H1 (cell line): Measurements from ENCODE around the gene RHOBTB1. TPM values are rescaled to one million over a fixed set of nuclear protein-coding genes. Genes with fewer than 3 reads are reported as not detected.

Source experiments
- CTCF ChIA-PET: fragments of 300-600 bp; sonication (Branson Sonifier 250); formaldehyde crosslinking; loops from one replicate; lab custom pipeline; 2021; ENCODE audit not compliant: partially characterized antibody; lab: Charles Lee
- POLR2A ChIA-PET: fragments of 300-600 bp; sonication (Branson Sonifier 250); formaldehyde crosslinking; loops from one replicate; lab custom pipeline; 2021; ENCODE audit warnings: inconsistent platforms; ENCODE audit not compliant: partially characterized antibody; lab: Charles Lee
- DNase-seq, 2 experiments: peaks; one replicate each; pipeline versions ENCODE4 v3.0.0 to v3.0.0-alpha.2; 2010 to 2022; ENCODE audit warnings: low spot score in 2 of 2, low read depth in 1 of 2, mixed read lengths in 1 of 2
- FAIRE-seq: peaks from 2 replicates; lab custom pipeline; 2011; peaks lifted over from hg19 to GRCh38; lab: Jason Lieb, UNC
- H2AFZ ChIP-seq: 2 replicates; pipeline ENCODE4 v1.8.1; 2012; ENCODE audit warnings: low read length, inconsistent platforms
- H2AK5ac ChIP-seq: 2 replicates; pipeline ENCODE4 v1.6.1; 2013; ENCODE audit warnings: low read depth, low read length
- H2BK120ac ChIP-seq: replicated peaks from 2 replicates; pipeline ENCODE3; 2013; ENCODE audit warnings: low read depth, low read length, inconsistent platforms
- H2BK12ac ChIP-seq: 2 replicates; pipeline ENCODE4 v1.6.1; 2013; ENCODE audit warnings: low read depth, low read length
- H2BK15ac ChIP-seq: 2 replicates; pipeline ENCODE4 v1.6.1; 2013; ENCODE audit warnings: low read length
- H2BK20ac ChIP-seq: 2 replicates; pipeline ENCODE4 v1.6.1; 2013; ENCODE audit warnings: low read length
- H2BK5ac ChIP-seq: 2 replicates; pipeline ENCODE4 v1.6.1; 2013; ENCODE audit warnings: low read depth, low read length
- H3K14ac ChIP-seq: 2 replicates; pipeline ENCODE4 v1.6.1; 2013; ENCODE audit warnings: inconsistent platforms; ENCODE audit not compliant: insufficient read length
- H3K18ac ChIP-seq: 2 replicates; pipeline ENCODE4 v1.6.1; 2013; ENCODE audit warnings: low read length; ENCODE audit errors: extremely low read depth
- H3K23ac ChIP-seq: 2 replicates; pipeline ENCODE4 v1.6.1; 2013; ENCODE audit warnings: inconsistent platforms; ENCODE audit not compliant: insufficient read length
- H3K23me2 ChIP-seq: 2 replicates; pipeline ENCODE4 v1.6.1; 2013; ENCODE audit warnings: low read depth, low read length
- H3K27ac ChIP-seq: 2 replicates; pipeline ENCODE4 v1.6.1; 2011; ENCODE audit warnings: low read depth, low read length, inconsistent platforms
- H3K27me3 ChIP-seq, 4 experiments: replicated peaks in 1 of 4; 1 replicate in 1 of 4; 2 replicates in 3 of 4; pipeline versions ENCODE4 v1.6.1 to v1.8.1; 2011 to 2013; ENCODE audit warnings: low read length in 3 of 4, mild to moderate bottlenecking in 3 of 4, inconsistent platforms in 2 of 4, mixed read lengths in 2 of 4, moderate library complexity in 1 of 4; ENCODE audit not compliant: control insufficient read depth in 3 of 4, insufficient read depth in 3 of 4; ENCODE audit errors: extremely low read depth in 1 of 4
- H3K36me3 ChIP-seq, 4 experiments: 2 replicates each; pipeline versions ENCODE4 v1.6.1 to v1.8.1; 2011 to 2013; ENCODE audit warnings: mild to moderate bottlenecking in 4 of 4, low read length in 3 of 4, moderate library complexity in 2 of 4, control low read depth in 1 of 4, inconsistent platforms in 1 of 4; ENCODE audit not compliant: insufficient read depth in 4 of 4, control insufficient read depth in 2 of 4
- H3K4ac ChIP-seq: replicated peaks from 2 replicates; pipeline ENCODE3; 2013; ENCODE audit warnings: low read length, low read depth, mixed read lengths, inconsistent platforms; ENCODE audit not compliant: insufficient read length
- H3K4me1 ChIP-seq, 4 experiments: replicated peaks in 1 of 4; 1 replicate in 1 of 4; 2 replicates in 3 of 4; pipeline versions ENCODE4 v1.6.1 to v1.8.1; 2011 to 2013; ENCODE audit warnings: low read length in 3 of 4, inconsistent platforms in 2 of 4, mixed read lengths in 1 of 4; ENCODE audit not compliant: insufficient read depth in 4 of 4, control insufficient read depth in 3 of 4
- H3K4me2 ChIP-seq, 2 experiments: 2 replicates each; pipeline versions ENCODE4 v1.6.1 to v1.8.1; 2011 to 2013; ENCODE audit warnings: low read depth in 2 of 2, low read length in 2 of 2, control low read depth in 1 of 2, inconsistent platforms in 1 of 2, mild to moderate bottlenecking in 1 of 2; ENCODE audit not compliant: insufficient read depth in 1 of 2
- H3K4me3 ChIP-seq, 4 experiments: fragments of 200-600, 300-600 bp in 1 of 4; sonication (generic), shearing (Covaris generic), sonication (Bioruptor Twin) in 1 of 4; 2 replicates each; pipeline versions ENCODE4 v1.5.1 to v1.8.1; 2011 to 2016; ENCODE audit warnings: low read length in 4 of 4, low read depth in 3 of 4, control low read depth in 2 of 4, inconsistent platforms in 2 of 4, mild to moderate bottlenecking in 2 of 4, mixed read lengths in 1 of 4, moderate library complexity in 1 of 4; ENCODE audit not compliant: insufficient read depth in 2 of 4; ENCODE audit errors: extremely low read depth in 1 of 4
- H3K56ac ChIP-seq: replicated peaks from 2 replicates; pipeline ENCODE3; 2013; ENCODE audit warnings: low read depth, mild to moderate bottlenecking, mixed read lengths, low read length, inconsistent platforms; ENCODE audit not compliant: insufficient read length
- H3K79me1 ChIP-seq: 2 replicates; pipeline ENCODE4 v1.6.1; 2013; ENCODE audit warnings: low read depth, low read length, control low read depth
- H3K79me2 ChIP-seq, 2 experiments: 2 replicates each; pipeline versions ENCODE4 v1.6.1 to v1.8.1; 2012 to 2013; ENCODE audit warnings: low read length in 2 of 2, mild to moderate bottlenecking in 2 of 2, inconsistent platforms in 1 of 2; ENCODE audit not compliant: insufficient read depth in 2 of 2, control insufficient read depth in 1 of 2
- H3K9ac ChIP-seq, 4 experiments: replicated peaks in 1 of 4; 1 replicate in 1 of 4; 2 replicates in 3 of 4; pipeline versions ENCODE4 v1.6.1 to v1.8.1; 2011 to 2013; ENCODE audit warnings: low read depth in 3 of 4, low read length in 3 of 4, control low read depth in 2 of 4, mild to moderate bottlenecking in 2 of 4, moderate library complexity in 2 of 4, inconsistent platforms in 1 of 4; ENCODE audit errors: extremely low read depth in 1 of 4
- H3K9me3 ChIP-seq, 2 experiments: 2 replicates each; pipeline versions ENCODE4 v1.6.1 to v1.8.1; 2012 to 2013; ENCODE audit warnings: mild to moderate bottlenecking in 2 of 2, moderate library complexity in 2 of 2, control low read depth in 1 of 2, inconsistent platforms in 1 of 2, low read depth in 1 of 2, low read length in 1 of 2, mixed read lengths in 1 of 2; ENCODE audit not compliant: insufficient read depth in 2 of 2
- H4K20me1 ChIP-seq, 2 experiments: replicated peaks in 1 of 2; 2 replicates each; pipeline versions ENCODE3 to v1.8.1; 2011 to 2013; ENCODE audit warnings: inconsistent platforms in 2 of 2, low read length in 2 of 2, mild to moderate bottlenecking in 1 of 2; ENCODE audit not compliant: insufficient read depth in 2 of 2, control insufficient read depth in 1 of 2
- H4K5ac ChIP-seq: 2 replicates; pipeline ENCODE4 v1.6.1; 2013; ENCODE audit warnings: low read length, low read depth, mixed read lengths, inconsistent platforms; ENCODE audit not compliant: insufficient read length
- H4K8ac ChIP-seq: 2 replicates; pipeline ENCODE4 v1.8.0; 2013; ENCODE audit warnings: mild to moderate bottlenecking, moderate library complexity, low read length, inconsistent platforms; ENCODE audit not compliant: insufficient read depth; ENCODE audit errors: extremely low read depth
- H4K91ac ChIP-seq: replicated peaks from 2 replicates; pipeline ENCODE3; 2013; ENCODE audit warnings: low read length, mixed read lengths, inconsistent platforms; ENCODE audit not compliant: insufficient read length
- HDAC2 ChIP-seq, 2 experiments: fragments of 300-600 bp in 1 of 2; sonication (generic) in 1 of 2; IDR thresholded peaks; 2 replicates each; pipeline ENCODE4 v1.6.1; 2011 to 2012; ENCODE audit warnings: low read depth in 2 of 2, low read length in 2 of 2, mild to moderate bottlenecking in 2 of 2, moderate library complexity in 2 of 2, borderline replicate concordance in 1 of 2, inconsistent platforms in 1 of 2
- RAD21 ChIP-seq, 2 experiments: IDR thresholded peaks in 1 of 2; conservative IDR thresholded peaks in 1 of 2; 2 replicates each; pipeline ENCODE4 v1.6.1; 2011; ENCODE audit warnings: low read depth in 2 of 2, low read length in 2 of 2, improper control_type of control experiment in 1 of 2, inconsistent platforms in 1 of 2, mild to moderate bottlenecking in 1 of 2, moderate library complexity in 1 of 2
- SIX5 ChIP-seq: IDR thresholded peaks from 2 replicates; pipeline ENCODE4 v1.6.1; 2011; ENCODE audit warnings: mild to moderate bottlenecking, low read depth, low read length
- WGBS, 2 experiments: shearing (Covaris generic) in 1 of 2; methylation state at CpG; one replicate each; pipeline versions ENCODE4 v1.1.6 to v1.1.7; 2013 to 2015; ENCODE audit warnings: low lambda C conversion rate in 2 of 2, mixed read lengths in 2 of 2, inconsistent platforms in 1 of 2, low coverage in 1 of 2, missing lambda C conversion rate in 1 of 2; ENCODE audit not compliant: insufficient replicate concordance in 2 of 2, insufficient coverage in 1 of 2, insufficient read length in 1 of 2; ENCODE audit errors: extremely low coverage in 1 of 2, missing lambda C conversion rate in 1 of 2; 5-methylcytosine and 5-hydroxymethylcytosine counted together
- polyA plus RNA-seq, 7 experiments: library from polyadenylated mRNA; depleted of rRNA in 3 of 7; stranded (reverse) in 5 of 7; unstranded in 2 of 7; fragments of >200 nt in 5 of 7; fragments of 200-250 nt in 2 of 7; gene quantifications; 1 replicate in 5 of 7; 2 replicates in 1 of 7; 4 replicates in 1 of 7; pipeline versions ENCODE4 v1.2.1 to v1.2.3, GENCODE V29; 2011 to 2013; ENCODE audit warnings: missing spikeins in 2 of 7, mixed read lengths in 2 of 7
- total RNA-seq: library from RNA; stranded (reverse); fragmentation: NEBNext Ultra II Directional; extraction: Animal tissue kit (Norgen Biotek cat#: 25700); gene quantifications from 2 replicates; pipeline ENCODE4 v1.2.1, GENCODE V29; 2021
- TF ChIP-seq, protein P1 (sequence below), 3 experiments: IDR thresholded peaks; 1 replicate in 2 of 3; 2 replicates in 1 of 3; pipeline versions ENCODE4 v1.5.1 to v1.6.1; 2011; ENCODE audit warnings: low read length in 3 of 3, mild to moderate bottlenecking in 3 of 3, inconsistent platforms in 2 of 3, low read depth in 1 of 3, moderate library complexity in 1 of 3; ENCODE audit not compliant: insufficient read depth in 1 of 3; ENCODE audit errors: control extremely low read depth in 1 of 3

RHOBTB1 gene
- total and polyA plus RNA-seq, 2 of the 8 experiments (the other 6 are each of a cell fraction or from before 2014, with no cell fraction given), result 6.1 to 7.4 TPM

DNA sequence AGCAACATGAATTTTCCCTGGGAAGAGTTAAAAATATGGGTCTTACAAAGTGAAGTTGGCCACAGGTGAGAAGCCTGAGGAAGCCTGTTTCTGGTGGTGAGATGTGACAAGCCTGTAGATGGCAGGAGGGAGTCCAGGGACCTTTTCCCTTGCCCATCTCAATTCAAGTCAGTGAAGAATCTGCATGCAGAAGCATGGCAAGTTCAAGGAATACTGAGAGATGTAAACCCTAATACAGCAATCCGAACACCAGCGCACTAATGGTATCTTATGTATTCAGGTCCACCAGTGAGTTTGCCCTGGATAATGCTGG lies 73.6 kb downstream of the RHOBTB1 start:
- Histone ChIP-seq H3K56ac (no peak overlapping the region), H3K36me3 (no peaks in the 10 kb centered on the region), H3K9me3 (no peaks in the 10 kb centered on the region), H2BK120ac (no peak overlapping the region), H3K9ac (no peak overlapping the region), H4K91ac (no peak overlapping the region), H3K14ac (no peak overlapping the region), H2BK15ac (no peak overlapping the region), H3K79me2 (no peaks in the 10 kb centered on the region), H3K4me1 (peaks cover 0 to 11% (median 6%) of the 10 kb centered on the region in 4 experiments; a peak in 3 of 7 replicates), H2AK5ac (no peak overlapping the region), H4K20me1 (no peaks in the 10 kb centered on the region), H3K79me1 (no peaks in the 10 kb centered on the region), H2BK5ac (0 out of 2 replicates have a peak overlapping the region, but pooled peaks have one; percentile 12), H3K27me3 (no peaks in the 10 kb centered on the region), H3K23ac (no peak overlapping the region), H2AFZ (no peak overlapping the region; the same call in 1 of the 2 replicates), H4K8ac (no peak overlapping the region), H3K4ac (no peak overlapping the region), H3K27ac (no peak overlapping the region), H4K5ac (no peak overlapping the region), H3K4me3 (no peak overlapping the region), H3K23me2 (no peaks in the 10 kb centered on the region), H3K18ac (no peak overlapping the region), H2BK12ac (no peak overlapping the region), H3K4me2 (0 out of 4 replicates have a peak overlapping the region, but pooled peaks of 1 of the 2 experiments have one; percentile 17), H2BK20ac (no peak overlapping the region)
- ChIA-PET CTCF (interaction anchor here (0.6 to 1.6 kb wide), 3 partner anchors 11 to 1123 kb away, joined by 3 to 7 read pairs (median 4); no protein-coding TSS in a partner anchor), POLR2A (no interaction called here)
- WGBS, 2 experiments, result 82% methylated on average over 2 of the region's 2 CpGs; no CpG with 5 or more reads in 1 of the 2 experiments
- TF ChIP-seq SIX5, result no peak
- TF ChIP-seq, protein P1, sequence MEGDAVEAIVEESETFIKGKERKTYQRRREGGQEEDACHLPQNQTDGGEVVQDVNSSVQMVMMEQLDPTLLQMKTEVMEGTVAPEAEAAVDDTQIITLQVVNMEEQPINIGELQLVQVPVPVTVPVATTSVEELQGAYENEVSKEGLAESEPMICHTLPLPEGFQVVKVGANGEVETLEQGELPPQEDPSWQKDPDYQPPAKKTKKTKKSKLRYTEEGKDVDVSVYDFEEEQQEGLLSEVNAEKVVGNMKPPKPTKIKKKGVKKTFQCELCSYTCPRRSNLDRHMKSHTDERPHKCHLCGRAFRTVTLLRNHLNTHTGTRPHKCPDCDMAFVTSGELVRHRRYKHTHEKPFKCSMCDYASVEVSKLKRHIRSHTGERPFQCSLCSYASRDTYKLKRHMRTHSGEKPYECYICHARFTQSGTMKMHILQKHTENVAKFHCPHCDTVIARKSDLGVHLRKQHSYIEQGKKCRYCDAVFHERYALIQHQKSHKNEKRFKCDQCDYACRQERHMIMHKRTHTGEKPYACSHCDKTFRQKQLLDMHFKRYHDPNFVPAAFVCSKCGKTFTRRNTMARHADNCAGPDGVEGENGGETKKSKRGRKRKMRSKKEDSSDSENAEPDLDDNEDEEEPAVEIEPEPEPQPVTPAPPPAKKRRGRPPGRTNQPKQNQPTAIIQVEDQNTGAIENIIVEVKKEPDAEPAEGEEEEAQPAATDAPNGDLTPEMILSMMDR (IDR thresholded peaks at IDR 0.05; ENCODE audit: control extremely low read depth in 1 of 3, insufficient read depth in 1 of 3, low read depth in 1 of 3, low read length in 3 of 3), result peak; percentile 35 to 46 (median 44); a peak in 3 of 4 replicates
- TF ChIP-seq RAD21 (IDR thresholded peaks at IDR 0.05 in 1 of 2, conservative IDR thresholded peaks at IDR 0.05 in 1 of 2; ENCODE audit: low read depth in 2 of 2, low read length in 2 of 2), result peak; percentile 19 to 33; a peak in 3 of 4 replicates
- no peak for TF ChIP-seq HDAC2 (IDR thresholded peaks at IDR 0.05; ENCODE audit: borderline replicate concordance in 1 of 2, low read depth in 2 of 2, low read length in 2 of 2)
- FAIRE-seq, result peak; percentile 72
- DNase-seq, result no peak
